KMS-11 (cell line): ENCODE data around the gene RNF166.

ENCODE experiments used
- H2AFZ ChIP-seq: fragments of 200-600 bp; sonication (generic); 2 replicates; pipeline ENCODE4 v1.6.1; 2016; ENCODE audit warnings: antibody characterized with exemption, mixed run types, low read depth
- H3K27ac ChIP-seq: fragments of 200-600 bp; sonication (generic); 2 replicates; pipeline ENCODE4 v1.6.1; 2016; ENCODE audit warnings: mild to moderate bottlenecking, mixed run types
- H3K27me3 ChIP-seq: fragments of 200-600 bp; sonication (generic); 2 replicates; pipeline ENCODE4 v1.6.1; 2017; ENCODE audit warnings: mild to moderate bottlenecking, low read depth, mixed run types, moderate library complexity; ENCODE audit not compliant: insufficient read depth
- H3K36me3 ChIP-seq: fragments of 200-600 bp; sonication (generic); 2 replicates; pipeline ENCODE4 v1.6.1; 2017; ENCODE audit warnings: mild to moderate bottlenecking, mixed run types; ENCODE audit not compliant: insufficient read depth
- H3K4me1 ChIP-seq: fragments of 200-600 bp; sonication (generic); 2 replicates; pipeline ENCODE4 v1.6.1; 2016; ENCODE audit warnings: mild to moderate bottlenecking, low read depth, mixed run types; ENCODE audit not compliant: poor library complexity, severe bottlenecking
- H3K4me2 ChIP-seq: fragments of 200-600 bp; sonication (generic); 2 replicates; pipeline ENCODE4 v1.7.0; 2016; ENCODE audit warnings: mild to moderate bottlenecking, mixed run types
- H3K4me3 ChIP-seq: fragments of 200-600 bp; sonication (generic); IDR thresholded peaks from 2 replicates; pipeline ENCODE4 v1.6.1; 2017; ENCODE audit warnings: low read depth, low read length, mixed read lengths; ENCODE audit not compliant: insufficient read depth
- H3K79me2 ChIP-seq: fragments of 200-600 bp; sonication (generic); 2 replicates; pipeline ENCODE4 v1.6.1; 2016; ENCODE audit warnings: low read depth, mixed run types; ENCODE audit not compliant: insufficient read depth
- H3K9ac ChIP-seq: fragments of 200-600 bp; sonication (generic); 2 replicates; pipeline ENCODE4 v1.6.1; 2016; ENCODE audit warnings: mild to moderate bottlenecking, mixed run types
- H4K20me1 ChIP-seq: fragments of 200-600 bp; sonication (generic); 2 replicates; pipeline ENCODE4 v1.6.1; 2016; ENCODE audit warnings: mild to moderate bottlenecking, mixed run types; ENCODE audit not compliant: insufficient read depth
- TF ChIP-seq, protein P1 (sequence below): fragments of 200-600 bp; sonication (generic); conservative IDR thresholded peaks from 2 replicates; pipeline ENCODE4 v1.6.1; 2017; ENCODE audit warnings: low read depth, mild to moderate bottlenecking, antibody characterized with exemption, low read length, moderate library complexity, mixed read lengths

RNF166 gene

DNA sequence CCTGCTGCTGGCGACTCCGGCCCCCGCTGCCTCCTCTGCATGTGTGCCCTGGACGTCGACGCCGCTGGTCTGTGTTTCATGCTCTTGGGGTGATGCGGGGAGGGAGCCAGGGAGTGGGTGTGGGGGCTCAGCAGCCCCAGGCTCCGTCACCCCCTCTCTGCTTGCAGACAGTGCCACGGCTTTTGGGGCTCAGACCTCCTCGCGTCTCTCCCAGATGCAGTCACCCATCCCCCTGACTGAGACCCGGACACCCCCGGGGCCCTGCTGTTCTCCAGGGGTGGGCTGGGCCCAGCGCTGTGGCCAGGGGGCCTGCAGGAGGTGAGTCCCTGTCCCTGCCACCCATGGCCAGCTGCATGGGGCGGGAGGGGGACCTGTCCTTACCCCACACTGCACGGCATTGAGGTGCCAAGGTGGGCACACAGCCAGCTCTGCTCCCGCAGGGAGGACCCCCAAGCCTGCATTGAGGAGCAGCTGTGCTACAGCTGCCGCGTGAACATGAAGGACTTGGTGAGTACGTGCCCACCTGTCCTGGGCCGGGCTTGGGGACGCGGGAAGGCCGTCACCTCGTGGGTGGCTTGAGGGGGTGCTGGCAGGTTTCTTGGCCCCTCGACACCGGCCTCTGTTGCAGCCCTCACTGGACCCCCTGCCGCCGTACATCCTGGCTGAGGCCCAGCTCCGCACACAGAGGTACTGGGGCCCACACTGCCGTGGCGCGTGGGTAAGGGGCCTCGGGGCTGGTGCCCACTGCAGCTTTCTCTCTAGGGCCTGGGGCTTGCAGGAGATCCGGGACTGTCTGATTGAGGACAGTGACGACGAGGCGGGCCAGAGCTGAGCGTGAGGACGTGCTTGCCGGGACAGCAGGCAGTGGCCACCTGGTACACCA lies 8.5 kb upstream of the RNF166 start:
- peaks cover 5% of the 10 kb centered on the region; the same call in 1 of the 2 replicates for H3K79me2 ChIP-seq
- no peaks in the 10 kb centered on the region for H3K4me1 ChIP-seq
- no peak overlapping the region for H3K9ac ChIP-seq
- H3K4me3 ChIP-seq = no peak overlapping the region
- no peak overlapping the region for H2AFZ ChIP-seq
- no peak overlapping the region for H3K4me2 ChIP-seq
- TF ChIP-seq, protein P1, sequence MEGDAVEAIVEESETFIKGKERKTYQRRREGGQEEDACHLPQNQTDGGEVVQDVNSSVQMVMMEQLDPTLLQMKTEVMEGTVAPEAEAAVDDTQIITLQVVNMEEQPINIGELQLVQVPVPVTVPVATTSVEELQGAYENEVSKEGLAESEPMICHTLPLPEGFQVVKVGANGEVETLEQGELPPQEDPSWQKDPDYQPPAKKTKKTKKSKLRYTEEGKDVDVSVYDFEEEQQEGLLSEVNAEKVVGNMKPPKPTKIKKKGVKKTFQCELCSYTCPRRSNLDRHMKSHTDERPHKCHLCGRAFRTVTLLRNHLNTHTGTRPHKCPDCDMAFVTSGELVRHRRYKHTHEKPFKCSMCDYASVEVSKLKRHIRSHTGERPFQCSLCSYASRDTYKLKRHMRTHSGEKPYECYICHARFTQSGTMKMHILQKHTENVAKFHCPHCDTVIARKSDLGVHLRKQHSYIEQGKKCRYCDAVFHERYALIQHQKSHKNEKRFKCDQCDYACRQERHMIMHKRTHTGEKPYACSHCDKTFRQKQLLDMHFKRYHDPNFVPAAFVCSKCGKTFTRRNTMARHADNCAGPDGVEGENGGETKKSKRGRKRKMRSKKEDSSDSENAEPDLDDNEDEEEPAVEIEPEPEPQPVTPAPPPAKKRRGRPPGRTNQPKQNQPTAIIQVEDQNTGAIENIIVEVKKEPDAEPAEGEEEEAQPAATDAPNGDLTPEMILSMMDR = no peak
- no peaks in the 10 kb centered on the region for H4K20me1 ChIP-seq
- H3K27me3 ChIP-seq = no peaks in the 10 kb centered on the region
- H3K27ac ChIP-seq = no peak overlapping the region
- peaks cover 14% of the 10 kb centered on the region for H3K36me3 ChIP-seq

DNA sequence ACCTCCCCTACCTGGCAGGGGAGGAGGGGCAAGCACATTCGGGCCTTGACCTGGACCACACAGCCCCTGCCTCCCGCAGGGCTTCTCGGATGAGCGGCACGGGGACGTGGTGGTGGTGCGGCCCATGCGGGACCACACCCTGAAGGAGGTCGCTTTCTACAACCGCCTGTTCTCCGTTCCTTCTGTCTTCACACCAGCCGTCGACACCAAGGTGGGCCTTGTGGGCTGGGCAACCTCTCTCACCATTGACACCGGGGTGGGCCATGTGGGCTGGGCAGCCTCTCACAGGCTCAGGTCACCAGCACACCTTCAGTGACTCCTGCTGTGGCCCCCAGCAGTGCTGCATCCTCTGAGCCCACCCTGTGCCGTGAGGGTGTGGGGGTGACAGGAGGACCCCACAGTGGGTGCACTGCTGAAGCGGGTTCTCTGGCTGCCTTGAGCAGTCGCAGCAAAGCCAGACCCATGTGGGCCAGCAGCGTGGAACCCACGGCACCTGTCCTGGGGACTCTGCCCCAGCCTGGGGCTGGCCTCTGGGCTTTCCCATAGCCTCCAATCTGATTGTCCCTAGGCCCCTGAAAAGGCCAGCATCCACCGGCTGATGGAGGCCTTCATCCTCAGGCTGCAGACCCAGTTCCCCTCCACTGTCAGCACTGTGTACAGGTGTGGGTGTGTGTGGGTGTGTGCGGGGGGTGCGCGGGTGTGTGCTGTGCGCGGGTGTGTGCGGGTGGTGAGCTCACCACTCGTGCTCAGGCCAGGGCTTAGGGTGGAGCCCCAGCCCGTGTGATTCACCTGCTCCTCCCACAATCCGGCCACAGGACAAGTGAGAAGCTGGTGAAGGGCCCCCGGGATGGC lies 7.6 kb upstream of the RNF166 start:
- peaks cover 14% of the 10 kb centered on the region for H3K36me3 ChIP-seq
- H3K4me2 ChIP-seq = no peak overlapping the region
- TF ChIP-seq, protein P1 = no peak
- H3K4me3 ChIP-seq = no peak overlapping the region
- no peaks in the 10 kb centered on the region for H4K20me1 ChIP-seq
- peaks cover 5% of the 10 kb centered on the region for H3K4me1 ChIP-seq
- no peak overlapping the region for H3K9ac ChIP-seq
- H3K27me3 ChIP-seq = no peaks in the 10 kb centered on the region
- no peak overlapping the region for H2AFZ ChIP-seq
- peaks cover 13% of the 10 kb centered on the region; the same call in 1 of the 2 replicates for H3K79me2 ChIP-seq
- H3K27ac ChIP-seq = no peak overlapping the region

DNA sequence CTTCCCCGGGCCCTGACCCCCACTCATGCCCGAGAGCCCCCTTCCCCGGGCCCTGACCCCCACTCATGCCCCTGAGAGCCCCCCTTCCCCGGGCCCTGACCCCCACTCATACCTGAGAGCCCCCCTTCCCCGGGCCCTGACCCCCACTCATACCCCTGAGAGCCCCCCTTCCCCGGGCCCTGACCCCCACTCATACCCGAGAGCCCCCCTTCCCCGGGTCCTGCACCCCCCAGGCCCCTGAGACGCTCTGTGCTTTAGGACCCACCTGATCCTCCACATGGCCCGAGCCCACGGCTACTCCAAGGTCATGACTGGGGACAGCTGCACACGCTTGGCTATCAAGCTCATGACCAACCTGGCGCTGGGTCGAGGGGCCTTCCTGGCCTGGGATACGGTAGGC lies 6.8 kb upstream of the RNF166 start:
- Histone ChIP-seq H2AFZ (no peak overlapping the region), H3K27ac (no peak overlapping the region), H3K36me3 (peaks cover 13% of the 10 kb centered on the region), H3K79me2 (peaks cover 21% of the 10 kb centered on the region; the same call in 1 of the 2 replicates), H4K20me1 (no peaks in the 10 kb centered on the region), H3K9ac (no peak overlapping the region), H3K4me3 (no peak overlapping the region), H3K27me3 (no peaks in the 10 kb centered on the region), H3K4me2 (no peak overlapping the region), H3K4me1 (peaks cover 13% of the 10 kb centered on the region)
- TF ChIP-seq, protein P1 = no peak

DNA sequence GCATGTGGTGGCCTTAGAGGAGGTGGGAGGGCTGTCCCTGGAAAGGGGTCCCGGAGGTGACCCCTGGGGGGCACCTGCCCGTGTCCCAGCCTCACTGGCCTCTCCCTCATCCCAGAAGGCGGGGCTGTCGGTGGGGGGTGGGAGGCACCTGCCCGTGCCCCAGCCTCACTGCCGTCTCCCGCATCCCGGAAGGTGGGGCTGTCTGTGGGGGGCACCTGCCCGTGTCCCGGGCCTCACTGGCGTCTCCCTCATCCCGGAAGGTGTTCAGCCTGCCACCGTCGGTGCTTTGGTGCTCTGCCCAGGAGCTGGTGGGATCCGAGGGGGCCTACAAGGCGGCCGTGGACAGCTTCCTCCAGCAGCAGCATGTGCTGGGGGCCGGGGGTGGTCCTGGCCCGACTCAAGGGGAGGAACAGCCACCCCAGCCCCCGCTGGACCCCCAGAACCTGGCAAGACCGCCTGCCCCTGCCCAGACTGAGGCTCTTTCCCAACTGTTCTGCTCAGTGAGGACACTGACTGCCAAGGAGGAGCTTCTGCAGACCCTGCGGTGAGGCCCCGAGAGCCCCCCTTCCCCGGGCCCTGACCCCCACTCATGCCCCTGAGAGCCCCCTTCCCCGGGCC lies 6.3 kb upstream of the RNF166 start:
- TF ChIP-seq, protein P1 = no peak
- peaks cover 7% of the 10 kb centered on the region; the same call in 1 of the 2 replicates for H3K36me3 ChIP-seq
- H3K27me3 ChIP-seq = no peaks in the 10 kb centered on the region
- H4K20me1 ChIP-seq = no peaks in the 10 kb centered on the region
- H3K27ac ChIP-seq = no peak overlapping the region
- no peak overlapping the region for H3K4me3 ChIP-seq
- H3K4me2 ChIP-seq = no peak overlapping the region
- peaks cover 26% of the 10 kb centered on the region; the same call in 1 of the 2 replicates for H3K79me2 ChIP-seq
- no peak overlapping the region for H3K9ac ChIP-seq
- H2AFZ ChIP-seq = no peak overlapping the region
- H3K4me1 ChIP-seq = peaks cover 18% of the 10 kb centered on the region
